Measurements from ENCODE around the gene CHST11. TPM values are rescaled to one million over a fixed set of nuclear protein-coding genes. Genes with fewer than 3 reads are reported as not detected.
A peak's percentile ranks its signal among the peaks of the same experiment; 100 is the strongest.

Gene CHST11
- polyA plus RNA-seq, 1 donor (not counting 4 experiments of a cell fraction or from before 2014, with no cell fraction given) = 11.9 TPM

GRCh38 chr12:104801427-104801826 lies 344.7 kb downstream of the CHST11 start:
- Histone ChIP-seq H2AFZ (ENCODE audit: control insufficient read depth, low read length) (no peak overlapping the region), H4K20me1 (ENCODE audit: control insufficient read depth, extremely low read depth, insufficient read depth, low read length) (no peaks in the 10 kb centered on the region), H3K27me3 (ENCODE audit: control insufficient read depth, extremely low read depth, insufficient read depth, low read length) (no peaks in the 10 kb centered on the region), H3K9me3 (ENCODE audit: control insufficient read depth, low read depth, low read length) (no peaks in the 10 kb centered on the region), H3K79me2 (ENCODE audit: control insufficient read depth, insufficient read depth, low read length) (no peaks in the 10 kb centered on the region), H3K4me3 (ENCODE audit: control insufficient read depth in 2 of 3, extremely low read depth in 1 of 3, insufficient read depth in 2 of 3, low read depth in 1 of 3, low read length in 3 of 3) (no peak overlapping the region), H3K36me3 (ENCODE audit: control insufficient read depth in 2 of 2, extremely low read depth in 1 of 2, insufficient read depth in 2 of 2, low read length in 2 of 2) (no peaks in the 10 kb centered on the region), H3K4me2 (ENCODE audit: control insufficient read depth, extremely low read depth, insufficient read depth, low read depth, low read length) (no peak overlapping the region), H3K27ac (ENCODE audit: control insufficient read depth, insufficient read depth, low read length) (no peak overlapping the region), H3K4me1 (ENCODE audit: control insufficient read depth, extremely low read depth, insufficient read depth, low read length) (peaks cover 13% of the 10 kb centered on the region), H3K9me1 (ENCODE audit: control insufficient read depth, extremely low read depth, insufficient read depth, low read length) (no peaks in the 10 kb centered on the region), H3K9ac (ENCODE audit: control insufficient read depth, extremely low read depth, insufficient read depth, low read length) (no peak overlapping the region)
- FAIRE-seq = peak; percentile 9
- no peak for TF ChIP-seq CTCF (optimal IDR thresholded peaks at IDR 0.05 in 1 of 3, IDR thresholded peaks at IDR 0.05 in 1 of 3, conservative IDR thresholded peaks at IDR 0.05 in 1 of 3; ENCODE audit: extremely low read depth in 1 of 3, insufficient read depth in 2 of 3, low read length in 3 of 3)
- no peak for TF ChIP-seq EZH2 (IDR thresholded peaks at IDR 0.05; ENCODE audit: low read length)
- dilution Hi-C loops (cut with MboI; ENCODE audit: extremely low pct_ligation_motif_present, low sequenced_read_pairs) = no loop called here
- DNase-seq (ENCODE audit: low read depth, low spot score) = no peak

- Histone ChIP-seq H3K9me1 (ENCODE audit: control insufficient read depth, extremely low read depth, insufficient read depth, low read length) (no peaks in the 10 kb centered on the region), H3K27me3 (ENCODE audit: control insufficient read depth, extremely low read depth, insufficient read depth, low read length) (no peaks in the 10 kb centered on the region), H4K20me1 (ENCODE audit: control insufficient read depth, extremely low read depth, insufficient read depth, low read length) (no peaks in the 10 kb centered on the region), H3K79me2 (ENCODE audit: control insufficient read depth, insufficient read depth, low read length) (no peaks in the 10 kb centered on the region), H3K27ac (ENCODE audit: control insufficient read depth, insufficient read depth, low read length) (no peak overlapping the region), H3K4me1 (ENCODE audit: control insufficient read depth, extremely low read depth, insufficient read depth, low read length) (peaks cover 13% of the 10 kb centered on the region), H3K36me3 (ENCODE audit: control insufficient read depth in 2 of 2, extremely low read depth in 1 of 2, insufficient read depth in 2 of 2, low read length in 2 of 2) (no peaks in the 10 kb centered on the region), H3K9me3 (ENCODE audit: control insufficient read depth, low read depth, low read length) (no peaks in the 10 kb centered on the region), H2AFZ (ENCODE audit: control insufficient read depth, low read length) (no peak overlapping the region), H3K4me2 (ENCODE audit: control insufficient read depth, extremely low read depth, insufficient read depth, low read depth, low read length) (no peak overlapping the region), H3K4me3 (ENCODE audit: control insufficient read depth in 2 of 3, extremely low read depth in 1 of 3, insufficient read depth in 2 of 3, low read depth in 1 of 3, low read length in 3 of 3) (no peak overlapping the region), H3K9ac (ENCODE audit: control insufficient read depth, extremely low read depth, insufficient read depth, low read length) (no peak overlapping the region)
- TF ChIP-seq EZH2 (IDR thresholded peaks at IDR 0.05; ENCODE audit: low read length) = no peak
- no peak for TF ChIP-seq CTCF (optimal IDR thresholded peaks at IDR 0.05 in 1 of 3, IDR thresholded peaks at IDR 0.05 in 1 of 3, conservative IDR thresholded peaks at IDR 0.05 in 1 of 3; ENCODE audit: extremely low read depth in 1 of 3, insufficient read depth in 2 of 3, low read length in 3 of 3)
- no peak for DNase-seq (ENCODE audit: low read depth, low spot score)
- dilution Hi-C loops (cut with MboI; ENCODE audit: extremely low pct_ligation_motif_present, low sequenced_read_pairs) = no loop called here
- FAIRE-seq = no peak
These were observed 345.5 kb downstream of the CHST11 start for GRCh38 chr12:104802208-104802607.
